ENCODE data around the gene SLC24A1.

Gene SLC24A1

DNA sequence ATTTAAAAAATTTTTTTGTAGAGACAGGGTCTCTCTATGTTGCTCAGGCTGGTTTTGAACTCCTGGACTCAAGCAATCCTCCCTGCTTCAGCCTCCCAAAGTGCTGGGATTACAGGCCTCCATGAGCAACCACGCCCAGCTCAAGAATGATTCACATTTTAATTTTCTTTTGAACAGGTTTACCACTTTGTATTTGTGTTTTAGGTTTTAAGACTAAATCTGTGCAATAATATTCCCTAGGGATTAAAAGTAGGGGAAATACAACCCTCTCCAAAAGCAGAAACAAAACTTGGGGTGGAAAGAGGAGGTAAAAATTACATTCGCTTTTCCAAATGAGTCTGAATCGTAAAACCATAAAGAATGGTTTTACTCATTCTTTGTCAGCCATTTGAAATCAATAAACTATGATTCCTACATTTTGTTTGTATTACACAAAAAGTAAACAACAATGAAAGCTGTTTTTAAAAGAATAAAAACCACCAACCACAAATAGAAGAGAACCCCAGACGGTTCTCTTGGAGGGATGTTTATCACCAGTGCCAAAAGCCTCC lies 37.8 kb downstream of the SLC24A1 start:
- Histone ChIP-seq H3K9ac (ENCODE audit: low read depth, low read length) (no peak overlapping the region), H3K36me3 (ENCODE audit: insufficient read depth, low read length) (peaks cover 10% of the 10 kb centered on the region; the same call in 1 of the 2 replicates), H3K9me3 (ENCODE audit: insufficient read depth, low read length, severe bottlenecking) (no peaks in the 10 kb centered on the region), H2AFZ (ENCODE audit: low read depth, low read length) (no peak overlapping the region), H3K27me3 (ENCODE audit: insufficient read depth, low read length, poor library complexity) (no peaks in the 10 kb centered on the region), H4K20me1 (ENCODE audit: insufficient read depth, low read length) (no peaks in the 10 kb centered on the region), H3K4me3 (ENCODE audit: low read depth in 1 of 2, low read length in 2 of 2) (no peak overlapping the region), H3K27ac (ENCODE audit: low read length) (no peak overlapping the region), H3K4me1 (ENCODE audit: insufficient read depth, low read length) (no peaks in the 10 kb centered on the region), H3K4me2 (ENCODE audit: insufficient read depth, low read length) (no peak overlapping the region), H3K79me2 (ENCODE audit: insufficient read depth, low read length) (no peaks in the 10 kb centered on the region)
- DNase-seq (no peak), ATAC-seq (ENCODE audit: insufficient read depth, low read depth) (no peak)
- TF ChIP-seq, protein P1, sequence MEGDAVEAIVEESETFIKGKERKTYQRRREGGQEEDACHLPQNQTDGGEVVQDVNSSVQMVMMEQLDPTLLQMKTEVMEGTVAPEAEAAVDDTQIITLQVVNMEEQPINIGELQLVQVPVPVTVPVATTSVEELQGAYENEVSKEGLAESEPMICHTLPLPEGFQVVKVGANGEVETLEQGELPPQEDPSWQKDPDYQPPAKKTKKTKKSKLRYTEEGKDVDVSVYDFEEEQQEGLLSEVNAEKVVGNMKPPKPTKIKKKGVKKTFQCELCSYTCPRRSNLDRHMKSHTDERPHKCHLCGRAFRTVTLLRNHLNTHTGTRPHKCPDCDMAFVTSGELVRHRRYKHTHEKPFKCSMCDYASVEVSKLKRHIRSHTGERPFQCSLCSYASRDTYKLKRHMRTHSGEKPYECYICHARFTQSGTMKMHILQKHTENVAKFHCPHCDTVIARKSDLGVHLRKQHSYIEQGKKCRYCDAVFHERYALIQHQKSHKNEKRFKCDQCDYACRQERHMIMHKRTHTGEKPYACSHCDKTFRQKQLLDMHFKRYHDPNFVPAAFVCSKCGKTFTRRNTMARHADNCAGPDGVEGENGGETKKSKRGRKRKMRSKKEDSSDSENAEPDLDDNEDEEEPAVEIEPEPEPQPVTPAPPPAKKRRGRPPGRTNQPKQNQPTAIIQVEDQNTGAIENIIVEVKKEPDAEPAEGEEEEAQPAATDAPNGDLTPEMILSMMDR (IDR thresholded peaks at IDR 0.05; ENCODE audit: borderline replicate concordance, extremely low read depth, low read length, poor library complexity, severe bottlenecking) = no peak
- TF ChIP-seq EZH2 (IDR thresholded peaks at IDR 0.05; ENCODE audit: borderline replicate concordance, low read depth, low read length, severe bottlenecking) = no peak

DNA sequence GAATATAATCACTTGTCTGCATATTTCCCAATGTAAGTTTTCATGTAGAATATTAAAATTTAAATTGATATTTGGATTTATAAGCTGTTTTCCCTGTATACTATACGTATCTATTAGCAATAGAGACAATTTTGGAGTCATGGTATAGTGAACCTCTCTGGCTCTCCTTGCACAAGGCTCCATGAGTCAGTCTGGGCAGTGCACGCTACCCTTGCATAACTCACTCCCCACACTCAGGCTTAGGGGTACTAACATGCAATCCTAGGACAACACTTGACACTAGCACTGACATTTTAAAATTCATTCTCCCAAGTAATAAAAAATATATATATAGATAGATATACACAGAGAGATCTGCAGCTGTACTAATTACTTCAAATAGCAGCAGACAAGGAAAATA lies 39.2 kb downstream of the SLC24A1 start:
- no peaks in the 10 kb centered on the region for H3K79me2 ChIP-seq (ENCODE audit: insufficient read depth, low read length)
- ATAC-seq (ENCODE audit: insufficient read depth, low read depth) (no peak), DNase-seq (no peak)
- no peak overlapping the region for H2AFZ ChIP-seq (ENCODE audit: low read depth, low read length)
- H3K27me3 ChIP-seq (ENCODE audit: insufficient read depth, low read length, poor library complexity) = no peaks in the 10 kb centered on the region
- H3K4me2 ChIP-seq (ENCODE audit: insufficient read depth, low read length) = no peak overlapping the region
- no peak for TF ChIP-seq EZH2 (IDR thresholded peaks at IDR 0.05; ENCODE audit: borderline replicate concordance, low read depth, low read length, severe bottlenecking)
- TF ChIP-seq, protein P1 (IDR thresholded peaks at IDR 0.05; ENCODE audit: borderline replicate concordance, extremely low read depth, low read length, poor library complexity, severe bottlenecking) = no peak
- no peaks in the 10 kb centered on the region for H4K20me1 ChIP-seq (ENCODE audit: insufficient read depth, low read length)
- H3K36me3 ChIP-seq (ENCODE audit: insufficient read depth, low read length) = peaks cover 2% of the 10 kb centered on the region; the same call in 1 of the 2 replicates
- H3K9ac ChIP-seq (ENCODE audit: low read depth, low read length) = no peak overlapping the region
- no peaks in the 10 kb centered on the region for H3K4me1 ChIP-seq (ENCODE audit: insufficient read depth, low read length)
- H3K4me3 ChIP-seq (ENCODE audit: low read depth in 1 of 2, low read length in 2 of 2) = no peak overlapping the region
- no peak overlapping the region for H3K27ac ChIP-seq (ENCODE audit: low read length)
- no peaks in the 10 kb centered on the region for H3K9me3 ChIP-seq (ENCODE audit: insufficient read depth, low read length, severe bottlenecking)

DNA sequence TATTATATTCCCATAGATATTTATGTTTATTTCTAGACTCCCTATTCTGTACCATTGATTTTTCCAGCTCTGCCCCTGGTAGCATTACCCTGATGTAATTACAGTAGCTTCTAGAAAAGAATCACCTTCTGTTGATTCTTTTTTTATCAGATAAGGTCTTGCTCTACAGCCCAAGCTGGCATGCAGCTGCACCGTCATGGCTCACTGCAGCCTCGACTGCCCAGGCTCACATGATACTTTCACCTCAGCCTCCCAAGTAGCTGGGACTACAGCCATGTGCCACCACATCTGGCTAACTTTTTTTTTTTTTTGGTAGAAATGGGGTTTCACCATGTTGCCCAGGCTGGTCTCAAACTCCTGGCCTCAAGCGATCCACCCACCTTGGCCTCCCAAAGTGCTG lies 41.8 kb downstream of the SLC24A1 start:
- TF ChIP-seq, protein P1 (IDR thresholded peaks at IDR 0.05; ENCODE audit: borderline replicate concordance, extremely low read depth, low read length, poor library complexity, severe bottlenecking) = no peak
- TF ChIP-seq EZH2 (IDR thresholded peaks at IDR 0.05; ENCODE audit: borderline replicate concordance, low read depth, low read length, severe bottlenecking) = no peak
- no peaks in the 10 kb centered on the region for H4K20me1 ChIP-seq (ENCODE audit: insufficient read depth, low read length)
- no peaks in the 10 kb centered on the region for H3K27me3 ChIP-seq (ENCODE audit: insufficient read depth, low read length, poor library complexity)
- ATAC-seq (ENCODE audit: insufficient read depth, low read depth) (no peak), DNase-seq (no peak)
- no peaks in the 10 kb centered on the region for H3K4me1 ChIP-seq (ENCODE audit: insufficient read depth, low read length)
- H2AFZ ChIP-seq (ENCODE audit: low read depth, low read length) = no peak overlapping the region
- no peaks in the 10 kb centered on the region for H3K9me3 ChIP-seq (ENCODE audit: insufficient read depth, low read length, severe bottlenecking)
- no peak overlapping the region for H3K4me2 ChIP-seq (ENCODE audit: insufficient read depth, low read length)
- H3K27ac ChIP-seq (ENCODE audit: low read length) = no peak overlapping the region
- H3K9ac ChIP-seq (ENCODE audit: low read depth, low read length) = no peak overlapping the region
- peaks cover 10% of the 10 kb centered on the region for H3K36me3 ChIP-seq (ENCODE audit: insufficient read depth, low read length)
- H3K4me3 ChIP-seq (ENCODE audit: low read depth in 1 of 2, low read length in 2 of 2) = no peak overlapping the region
- H3K79me2 ChIP-seq (ENCODE audit: insufficient read depth, low read length) = no peaks in the 10 kb centered on the region

Data from DND-41 (cell line).